Measurements from ENCODE around the gene FCER1A. TPM values are rescaled to one million over a fixed set of nuclear protein-coding genes. Genes with fewer than 3 reads are reported as not detected.

The FCER1A gene
- total and polyA plus RNA-seq, 9 of the 15 experiments (the other 6 are each of a cell fraction or from before 2014, with no cell fraction given): 0.04 TPM; not detected in 8

DNA sequence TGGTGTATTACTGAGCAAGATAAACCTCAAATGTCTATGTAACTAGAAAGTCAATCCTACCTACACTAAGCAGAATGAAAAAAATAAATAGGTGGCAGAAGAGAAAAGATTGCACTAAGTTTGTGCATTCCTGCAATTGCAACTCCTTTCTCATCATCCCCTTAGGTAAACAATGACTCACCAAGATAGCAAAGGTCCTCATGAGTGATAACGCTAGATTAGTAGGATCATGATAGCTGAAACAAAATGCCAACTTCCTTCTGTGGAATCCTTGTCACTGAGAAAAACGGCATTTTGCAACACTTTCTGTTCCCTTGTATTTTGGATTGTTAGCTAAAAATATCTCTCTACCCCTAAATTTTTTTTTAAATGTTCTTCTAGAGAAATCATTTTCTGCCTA lies 20.0 kb upstream of the FCER1A start:
- no peak overlapping the region for H3K4me3 ChIP-seq
- no TSS peak for BruUV-seq (replicated peaks)
- intact Hi-C loops (cut with micrococcal nuclease): no loop called here
- no peaks in the 10 kb centered on the region for H4K20me1 ChIP-seq (replicated peaks; ENCODE audit: control insufficient read depth, insufficient read depth, low read length)
- no peaks in the 10 kb centered on the region for H3K9me1 ChIP-seq (ENCODE audit: control insufficient read depth, insufficient read depth, low read length)
- H3K27me3 ChIP-seq (ENCODE audit: control insufficient read depth in 2 of 2, insufficient read depth in 2 of 2, low read length in 2 of 2): no peaks in the 10 kb centered on the region
- no peak overlapping the region for H3K9ac ChIP-seq (ENCODE audit: insufficient read depth in 1 of 2, low read depth in 2 of 2, low read length in 2 of 2)
- ATAC-seq (no peak), DNase-seq (ENCODE audit: extremely low read depth in 1 of 4, low spot score in 3 of 4) (peak in 1 of 4 experiments; percentile 5), FAIRE-seq (no peak)
- H3K36me3 ChIP-seq (ENCODE audit: control insufficient read depth, insufficient read depth, low read length): no peaks in the 10 kb centered on the region
- POLR2A ChIA-PET: no interaction called here
- no peaks in the 10 kb centered on the region for H3K4me1 ChIP-seq (replicated peaks in 1 of 2; ENCODE audit: control insufficient read depth in 2 of 2, insufficient read depth in 2 of 2, low read length in 2 of 2)
- H3K9me3 ChIP-seq (replicated peaks; ENCODE audit: control insufficient read depth, insufficient read depth, low read depth, low read length): no peaks in the 10 kb centered on the region
- no peaks in the 10 kb centered on the region for H3K79me2 ChIP-seq (ENCODE audit: control insufficient read depth, insufficient read depth, low read length)
- H3K27ac ChIP-seq (ENCODE audit: extremely low read depth, low read depth, low read length): no peak overlapping the region
- CTCF ChIA-PET (ENCODE audit: low intra/inter-chr PET ratio): no interaction called here
- in situ Hi-C loops (cut with MboI): no loop called here
- no peak overlapping the region for H3K4me2 ChIP-seq (ENCODE audit: insufficient read depth, low read length)
- no peak overlapping the region for H2AFZ ChIP-seq (ENCODE audit: low read depth, low read length)
- WGBS (ENCODE audit: insufficient coverage, low coverage, missing lambda C conversion rate): 3% methylated on average over 2 of the region's 2 CpGs
- TF ChIP-seq STAG1 (CRISPR knock-in tag; IDR thresholded peaks at IDR 0.05; ENCODE audit: borderline replicate concordance) (no peak), BDP1 (IDR thresholded peaks at IDR 0.05; ENCODE audit: insufficient read depth, insufficient read length) (no peak), EP300 (IDR thresholded peaks at IDR 0.05; ENCODE audit: low read length) (0 out of 2 replicates have a peak, but pooled peaks have one; percentile 17), GMEB1 (CRISPR knock-in tag; IDR thresholded peaks at IDR 0.05) (no peak), FOXA3 (CRISPR knock-in tag; conservative IDR thresholded peaks at IDR 0.05 in 1 of 2, IDR thresholded peaks at IDR 0.05 in 1 of 2) (peak in 1 of 2 experiments; percentile 95; a peak in 2 of 4 replicates), SMARCE1 (IDR thresholded peaks at IDR 0.05) (peak; percentile 75; the same call in 1 of the 2 replicates), MYBL2 (IDR thresholded peaks at IDR 0.05; ENCODE audit: low read depth) (no peak), MYBL2 (CRISPR knock-in tag; IDR thresholded peaks at IDR 0.05; ENCODE audit: borderline replicate concordance) (no peak), ZNF436 (CRISPR knock-in tag; IDR thresholded peaks at IDR 0.05) (no peak), ZNF232 (CRISPR knock-in tag; IDR thresholded peaks at IDR 0.05) (no peak), RHOXF2B (CRISPR knock-in tag; conservative IDR thresholded peaks at IDR 0.05) (no peak), TRIM24 (IDR thresholded peaks at IDR 0.05) (peak in 1 of 2 experiments; percentile 13; a peak in 1 of 4 replicates), HDAC8 (tag; IDR thresholded peaks at IDR 0.05) (no peak), ZBTB2 (IDR thresholded peaks at IDR 0.05) (no peak), TEAD4 (IDR thresholded peaks at IDR 0.05; ENCODE audit: low read length) (peak; percentile 34; the same call in 1 of the 2 replicates), TEAD4 (CRISPR knock-in tag; IDR thresholded peaks at IDR 0.05; ENCODE audit: borderline replicate concordance) (no peak), DMBX1 (CRISPR knock-in tag; IDR thresholded peaks at IDR 0.05; ENCODE audit: borderline replicate concordance) (no peak), GTF2E2 (tag; IDR thresholded peaks at IDR 0.05) (no peak), ZNF217 (CRISPR knock-in tag; IDR thresholded peaks at IDR 0.05) (no peak), ZNF717 (CRISPR knock-in tag; IDR thresholded peaks at IDR 0.05) (no peak), DPF2 (IDR thresholded peaks at IDR 0.05) (0 out of 2 replicates have a peak, but pooled peaks have one; percentile 28)
- TF ChIP-seq, protein P1, sequence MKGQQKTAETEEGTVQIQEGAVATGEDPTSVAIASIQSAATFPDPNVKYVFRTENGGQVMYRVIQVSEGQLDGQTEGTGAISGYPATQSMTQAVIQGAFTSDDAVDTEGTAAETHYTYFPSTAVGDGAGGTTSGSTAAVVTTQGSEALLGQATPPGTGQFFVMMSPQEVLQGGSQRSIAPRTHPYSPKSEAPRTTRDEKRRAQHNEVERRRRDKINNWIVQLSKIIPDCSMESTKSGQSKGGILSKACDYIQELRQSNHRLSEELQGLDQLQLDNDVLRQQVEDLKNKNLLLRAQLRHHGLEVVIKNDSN (CRISPR knock-in tag; IDR thresholded peaks at IDR 0.05): no peak
